GM12878 (cell line): ENCODE results near the gene OSBPL5. TPM values are rescaled to one million over a fixed set of nuclear protein-coding genes. Genes with fewer than 3 reads are reported as not detected.

Experiments used
- ATAC-seq: fragments of 200-7000 bp; cut with Tn5 transposase; 3 replicates; pipeline ENCODE4 v1.9.1; 2020; ENCODE audit warnings: mild to moderate bottlenecking, moderate library complexity
- BruUV-seq: library from RNA; stranded (reverse); fragments of 400-500 nt; replicated peaks from 2 replicates; lab custom pipeline; 2021; lab: Mats Ljungman, UMichigan
- CTCF ChIA-PET: fragments of 300-600 bp; sonication (Branson Sonifier 250); formaldehyde crosslinking; extraction: SDS; loops from one replicate; lab custom pipeline; 2021; ENCODE audit warnings: inconsistent platforms; lab: Yijun Ruan, JAX
- POLR2A ChIA-PET: fragments of 350-600 bp; formaldehyde crosslinking; extraction: SDS; loops from one replicate; lab custom pipeline; 2021; ENCODE audit warnings: inconsistent platforms; lab: Charles Lee
- RAD21 ChIA-PET: fragments of 300-600 bp; sonication (Branson Sonifier 250); formaldehyde crosslinking; loops from one replicate; lab custom pipeline; 2023; ENCODE audit warnings: antibody characterized with exemption; ENCODE audit not compliant: unreplicated experiment; lab: Charles Lee
- SMC1A ChIA-PET: fragments of 300-600 bp; sonication (Branson Sonifier 250); formaldehyde crosslinking; loops from one replicate; lab custom pipeline; 2023; ENCODE audit not compliant: unreplicated experiment, uncharacterized antibody; lab: Charles Lee
- DNase-seq: peaks from one replicate; pipeline ENCODE4 v3.0.0-alpha.2; 2011; ENCODE audit warnings: low read depth, low spot score
- FAIRE-seq: peaks from 3 replicates; lab custom pipeline; 2011; peaks lifted over from hg19 to GRCh38; lab: Jason Lieb, UNC
- H2AFZ ChIP-seq: 2 replicates; pipeline ENCODE4 v1.6.0; 2011; ENCODE audit warnings: low read depth, low read length, control low read depth; ENCODE audit not compliant: control insufficient read depth
- H3K27ac ChIP-seq: 2 replicates; pipeline ENCODE4 v1.5.1; 2011; ENCODE audit warnings: control low read depth; ENCODE audit not compliant: control insufficient read depth, insufficient read depth
- H3K27me3 ChIP-seq, 2 experiments: replicated peaks in 1 of 2; 2 replicates each; pipeline versions ENCODE4 v1.6.0 to v1.6.1; 2011; ENCODE audit warnings: low read length in 1 of 2; ENCODE audit not compliant: control insufficient read depth in 2 of 2, insufficient read depth in 2 of 2
- H3K36me3 ChIP-seq, 2 experiments: 2 replicates each; pipeline ENCODE4 v1.5.1; 2011; ENCODE audit warnings: low read length in 1 of 2; ENCODE audit not compliant: control insufficient read depth in 2 of 2, insufficient read depth in 2 of 2
- H3K4me1 ChIP-seq: 2 replicates; pipeline ENCODE4 v1.6.1; 2011; ENCODE audit warnings: mild to moderate bottlenecking, low read length, moderate library complexity, mixed read lengths; ENCODE audit not compliant: control insufficient read depth, insufficient read depth
- H3K4me2 ChIP-seq: 2 replicates; pipeline ENCODE4 v1.6.0; 2011; ENCODE audit warnings: control low read depth; ENCODE audit not compliant: control insufficient read depth, insufficient read depth
- H3K4me3 ChIP-seq: fragments of 200-600 bp; sonication (generic); 2 replicates; pipeline ENCODE4 v1.5.1; 2016
- H3K79me2 ChIP-seq: 2 replicates; pipeline ENCODE4 v1.6.0; 2011; ENCODE audit warnings: low read length; ENCODE audit not compliant: control insufficient read depth, insufficient read depth
- H3K9ac ChIP-seq: 2 replicates; pipeline ENCODE4 v1.8.0; 2011; ENCODE audit warnings: low read length, control low read depth, mixed read lengths; ENCODE audit not compliant: control insufficient read depth, insufficient read depth
- H3K9me3 ChIP-seq: replicated peaks from 3 replicates; pipeline ENCODE4 v1.5.1; 2011; ENCODE audit warnings: mild to moderate bottlenecking, low read length; ENCODE audit not compliant: control insufficient read depth, insufficient read depth
- H4K20me1 ChIP-seq: 2 replicates; pipeline ENCODE4 v1.6.0; 2011; ENCODE audit not compliant: control insufficient read depth, insufficient read depth
- E2F8 ChIP-seq: fragments of 450-650 bp; IDR thresholded peaks from 2 replicates; pipeline ENCODE4 v1.6.1; 2018; ENCODE audit warnings: mild to moderate bottlenecking, low read depth, moderate library complexity; ENCODE audit not compliant: partially characterized antibody
- KDM1A ChIP-seq: fragments of 200-600 bp; sonication (generic); IDR thresholded peaks from 2 replicates; pipeline ENCODE4 v1.6.1; 2016; ENCODE audit warnings: borderline replicate concordance
- PAX8 ChIP-seq: fragments of 450-650 bp; IDR thresholded peaks from 2 replicates; pipeline ENCODE4 v1.6.1; 2017; ENCODE audit warnings: mild to moderate bottlenecking, moderate library complexity
- SIN3A ChIP-seq: IDR thresholded peaks from 2 replicates; pipeline ENCODE4 v1.6.1; 2012; ENCODE audit warnings: low read depth, low read length, improper control_type of control experiment
- SUZ12 ChIP-seq: fragments of 200-600 bp; sonication (generic); IDR thresholded peaks from one replicate; pipeline ENCODE4 v1.6.1; 2018; ENCODE audit warnings: antibody characterized with exemption, mild to moderate bottlenecking; ENCODE audit not compliant: unreplicated experiment
- TARDBP ChIP-seq: IDR thresholded peaks from 2 replicates; pipeline ENCODE4 v1.6.1; 2016; ENCODE audit warnings: borderline replicate concordance
- YBX1 ChIP-seq: fragments of 450-650 bp; IDR thresholded peaks from 2 replicates; pipeline ENCODE4 v1.6.1; 2016; ENCODE audit warnings: antibody characterized with exemption
- ZNF592 ChIP-seq: fragments of 450-650 bp; IDR thresholded peaks from 2 replicates; pipeline ENCODE4 v1.6.1; 2017; ENCODE audit warnings: mild to moderate bottlenecking, moderate library complexity
- WGBS: methylation state at CpG from one replicate; pipeline ENCODE4 v1.1.6; 2016; ENCODE audit warnings: low lambda C conversion rate; ENCODE audit not compliant: insufficient replicate concordance, insufficient coverage; ENCODE audit errors: missing lambda C conversion rate; 5-methylcytosine and 5-hydroxymethylcytosine counted together
- in situ Hi-C: fragments of 300-500 bp; cut with MboI; formaldehyde crosslinking; loops from 9 replicates; pipeline ENCODE4 v1.14.3; 2018; ENCODE audit warnings: mixed read lengths
- intact Hi-C: fragments of 100-400 bp; cut with micrococcal nuclease; formaldehyde crosslinking; loops from one replicate; pipeline ENCODE4 v1.14.2; 2022; ENCODE audit not compliant: unreplicated experiment
- polyA plus RNA-seq, 11 experiments: library from polyadenylated mRNA; depleted of rRNA in 4 of 11; unstranded in 6 of 11; stranded (reverse) in 5 of 11; fragments of >200 nt; fragmentation: Nextera tagmentation in 4 of 11; fragmentation: Illumina TruSeq in 1 of 11; extraction: Ambion mirVana in 4 of 11; extraction: Trizol in 1 of 11; gene quantifications; 1 replicate in 1 of 11; 2 replicates in 10 of 11; pipeline versions ENCODE4 v1.2.1 to v1.2.3, GENCODE V29; 2011 to 2016; ENCODE audit warnings: inconsistent platforms in 2 of 11, missing spikeins in 2 of 11, low read depth in 1 of 11
- total RNA-seq, 4 experiments: library from RNA; depleted of rRNA in 3 of 4; stranded (reverse); fragments of >200 nt in 3 of 4; fragmentation: Illumina TruSeq in 1 of 4; extraction: Trizol in 1 of 4; gene quantifications; 2 replicates each; pipeline versions ENCODE4 v1.2.1 to v1.2.3, GENCODE V29; 2013 to 2021

Gene OSBPL5
- total and polyA plus RNA-seq, 10 of the 15 experiments (the other 5 are each of a cell fraction or from before 2014, with no cell fraction given), result not detected

GRCh38 chr11:3166268-3167142 is 1.4 kb upstream of the OSBPL5 start:
- ChIA-PET RAD21 (interaction anchor here (0.8 kb wide), 1 partner anchor 51 kb away, joined by 3 read pairs; no protein-coding TSS in a partner anchor), CTCF (interaction anchor here (0.6 kb wide), 1 partner anchor 491 kb away, joined by 4 read pairs; no protein-coding TSS in a partner anchor), POLR2A (no interaction called here), SMC1A (no interaction called here)
- in situ Hi-C loops (no loop called here), intact Hi-C loops (no loop called here)
- TF ChIP-seq PAX8 (no peak), SIN3A (no peak), KDM1A (no peak), SUZ12 (no peak), YBX1 (no peak), E2F8 (no peak), ZNF592 (no peak), TARDBP (no peak)
- Histone ChIP-seq H4K20me1 (no peaks in the 10 kb centered on the region), H2AFZ (no peak overlapping the region), H3K9ac (no peak overlapping the region), H3K27ac (no peak overlapping the region), H3K9me3 (no peaks in the 10 kb centered on the region), H3K36me3 (no peaks in the 10 kb centered on the region), H3K27me3 (peaks cover 14% of the 10 kb centered on the region in 2 experiments), H3K4me2 (no peak overlapping the region), H3K4me3 (no peak overlapping the region), H3K79me2 (no peaks in the 10 kb centered on the region), H3K4me1 (no peaks in the 10 kb centered on the region)
- BruUV-seq, result no TSS peak
- FAIRE-seq (no peak), ATAC-seq (no peak), DNase-seq (no peak)
- WGBS, result 57% methylated on average over 25 of the region's 25 CpGs
